NCI-H2107 treated with DMSO at 0.1 percent for 48 hours (cell line): ENCODE results near the gene DLX1.
"Not testable (repeated sequence)": the region's sequence is repeated elsewhere in the genome, so short reads cannot be mapped to it uniquely, and the experiment has no call there.

Experiments
- DNase-seq: peaks from one replicate; lab custom pipeline; 2025; ENCODE audit not compliant: unreplicated experiment; lab: John Stamatoyannopoulos, UW

DLX1 gene

DNA sequence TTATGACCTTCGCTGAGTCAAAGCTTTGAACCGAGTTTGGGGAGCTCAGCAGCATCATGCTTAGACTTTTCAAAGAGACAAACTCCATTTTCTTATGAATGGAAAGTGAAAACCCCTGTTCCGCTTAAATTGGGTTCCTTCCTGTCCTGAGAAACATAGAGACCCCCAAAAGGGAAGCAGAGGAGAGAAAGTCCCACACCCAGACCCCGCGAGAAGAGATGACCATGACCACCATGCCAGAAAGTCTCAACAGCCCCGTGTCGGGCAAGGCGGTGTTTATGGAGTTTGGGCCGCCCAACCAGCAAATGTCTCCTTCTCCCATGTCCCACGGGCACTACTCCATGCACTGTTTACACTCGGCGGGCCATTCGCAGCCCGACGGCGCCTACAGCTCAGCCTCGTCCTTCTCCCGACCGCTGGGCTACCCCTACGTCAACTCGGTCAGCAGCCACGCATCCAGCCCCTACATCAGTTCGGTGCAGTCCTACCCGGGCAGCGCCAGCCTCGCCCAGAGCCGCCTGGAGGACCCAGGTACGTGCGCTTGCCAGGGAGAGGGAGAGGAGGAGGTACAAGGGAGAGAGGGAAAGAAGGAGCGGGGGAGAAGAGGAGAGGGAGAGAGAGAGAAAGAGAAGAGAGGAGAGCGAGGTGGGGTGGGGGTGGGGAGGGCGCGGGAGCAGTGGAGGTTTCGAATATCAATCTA is at the start of gene DLX1:
Gene DLX1 (plus strand): TSS at position 48 of the 700 bp plus-strand sequence. CDS start 171 bp downstream, at position 219.
- DNase-seq: peak; percentile 56

GRCh38 chr2:172038121-172038520 is 47.2 kb upstream of the DLX1 start:
- DNase-seq: no peak

GRCh38 chr2:172038604-172039003 is 46.7 kb upstream of the DLX1 start:
- no peak for DNase-seq

- no peak for DNase-seq
These were observed 46.1 kb upstream of the DLX1 start for GRCh38 chr2:172039011-172039704.

DNA sequence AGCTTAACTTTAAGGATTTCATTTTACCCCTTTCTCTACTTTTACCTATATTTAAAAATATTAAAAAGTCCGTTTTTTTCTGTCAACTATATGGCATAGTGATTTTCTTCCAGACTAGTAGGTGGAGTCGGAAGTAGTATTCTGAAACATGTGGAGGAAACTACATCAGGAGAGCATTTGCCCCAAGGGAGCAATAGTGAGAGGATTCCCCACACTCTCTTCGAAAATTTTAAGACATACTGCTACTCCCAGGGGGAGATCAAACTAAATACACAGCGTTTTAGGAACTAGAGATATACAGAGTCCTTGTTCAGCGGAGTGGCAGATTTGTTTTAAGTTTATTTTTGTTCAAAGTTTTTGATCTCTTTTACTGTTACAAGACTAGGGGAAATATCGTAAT is 45.0 kb upstream of the DLX1 start:
- no peak for DNase-seq

DNA sequence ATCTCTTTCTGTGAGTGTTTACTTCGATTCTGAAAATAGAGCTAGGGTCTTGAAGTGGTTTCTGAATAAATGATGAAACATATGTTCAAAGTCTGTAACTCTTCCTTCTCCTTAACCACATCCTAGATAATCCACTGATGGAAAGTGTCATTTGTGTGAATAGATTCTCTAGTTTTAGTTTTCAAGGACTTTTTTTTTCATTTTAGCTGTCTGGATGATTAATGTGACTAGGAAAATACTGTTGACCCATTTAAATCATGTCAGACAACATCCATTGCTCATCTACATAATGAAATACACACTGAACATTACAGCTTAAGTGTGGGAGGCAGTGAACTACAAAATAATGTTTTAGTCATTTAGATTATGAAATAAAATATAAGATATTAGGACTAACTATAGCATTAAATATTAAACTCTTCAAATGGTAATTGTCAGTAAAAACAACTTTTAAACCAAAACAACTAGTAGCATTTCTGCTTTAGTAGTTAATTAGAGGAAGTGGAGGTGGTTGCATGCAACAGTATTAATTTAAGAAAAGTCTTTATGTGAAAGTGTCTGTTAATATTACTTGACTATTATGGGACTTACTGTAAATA is 39.1 kb upstream of the DLX1 start:
- no peak for DNase-seq

DNA sequence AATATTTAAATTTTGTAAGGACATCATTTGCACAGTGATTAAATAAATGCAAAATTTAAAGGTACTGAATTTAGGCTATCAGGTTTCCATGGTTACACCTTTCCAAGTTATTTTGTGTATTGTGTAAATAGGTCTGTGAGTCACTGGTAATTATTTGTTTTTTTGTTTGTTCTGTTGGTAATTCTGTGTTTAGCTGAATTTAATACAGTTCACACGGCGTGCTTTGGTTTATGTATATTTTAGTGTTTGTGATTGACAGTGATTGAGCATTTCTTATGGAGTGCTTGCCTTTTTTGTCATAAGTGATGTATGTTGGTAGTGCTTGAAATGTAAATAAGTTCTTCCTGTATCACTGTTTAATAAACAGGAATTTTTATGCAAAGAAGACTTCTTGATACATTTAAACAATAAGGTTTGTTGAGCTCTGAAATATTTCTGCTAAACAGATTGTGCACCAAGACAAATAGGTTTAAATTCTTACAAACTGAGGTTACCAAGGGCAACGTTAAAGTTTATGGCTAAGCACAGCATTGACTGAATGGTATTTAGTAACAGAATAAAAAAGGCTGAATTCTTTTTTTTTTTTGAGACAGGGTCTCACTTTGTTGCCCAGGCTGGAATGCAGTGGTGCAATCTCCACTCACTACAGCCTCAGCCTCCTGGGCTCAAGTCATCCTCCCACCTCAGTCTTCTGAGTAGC is 38.3 kb upstream of the DLX1 start:
- DNase-seq: no peak

DNA sequence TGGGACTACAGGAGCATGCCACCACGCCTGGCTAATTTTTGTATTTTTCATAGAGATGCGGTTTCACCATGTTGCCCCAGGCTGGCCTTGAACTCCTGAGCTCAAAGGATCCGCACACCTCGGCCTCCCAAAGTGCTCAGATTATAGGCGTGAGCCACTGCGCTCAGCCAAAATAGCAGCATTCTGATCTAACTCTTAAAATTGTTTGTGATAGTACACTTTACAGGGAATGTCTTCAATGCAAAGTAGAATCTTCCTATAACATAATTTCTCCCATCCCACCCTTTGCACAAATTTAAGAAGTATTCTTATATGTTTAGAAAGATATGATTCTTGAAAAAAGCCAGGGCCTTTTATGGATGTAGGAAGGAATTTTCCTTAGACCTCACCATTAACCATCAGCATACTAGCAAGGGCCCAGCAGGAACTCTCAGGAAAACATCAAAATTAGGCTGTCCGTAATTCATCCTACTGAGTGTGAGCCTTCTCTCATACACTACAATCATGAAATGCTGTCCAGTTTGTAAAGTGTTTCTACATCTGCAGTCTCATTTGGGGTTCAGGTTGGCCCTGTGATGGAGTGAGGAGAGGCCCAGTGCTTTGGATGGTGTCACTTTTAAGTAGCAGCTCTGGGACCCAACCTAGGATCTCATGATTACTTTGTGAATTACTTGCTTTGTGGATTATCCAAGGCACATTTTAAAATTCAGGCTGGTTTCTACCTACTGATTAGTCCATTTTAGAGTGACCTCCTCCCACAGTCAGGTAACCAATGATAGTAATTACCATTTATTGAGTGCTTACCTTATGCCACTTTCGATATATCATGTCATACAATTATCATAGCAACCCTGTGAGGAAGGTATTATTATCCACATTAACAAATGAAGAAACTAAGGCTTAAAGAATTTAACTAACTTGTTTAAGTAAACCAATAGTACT is 37.5 kb upstream of the DLX1 start:
- no peak for DNase-seq

GRCh38 chr2:172048508-172049503 is 36.5 kb upstream of the DLX1 start:
- no peak for DNase-seq

DNA sequence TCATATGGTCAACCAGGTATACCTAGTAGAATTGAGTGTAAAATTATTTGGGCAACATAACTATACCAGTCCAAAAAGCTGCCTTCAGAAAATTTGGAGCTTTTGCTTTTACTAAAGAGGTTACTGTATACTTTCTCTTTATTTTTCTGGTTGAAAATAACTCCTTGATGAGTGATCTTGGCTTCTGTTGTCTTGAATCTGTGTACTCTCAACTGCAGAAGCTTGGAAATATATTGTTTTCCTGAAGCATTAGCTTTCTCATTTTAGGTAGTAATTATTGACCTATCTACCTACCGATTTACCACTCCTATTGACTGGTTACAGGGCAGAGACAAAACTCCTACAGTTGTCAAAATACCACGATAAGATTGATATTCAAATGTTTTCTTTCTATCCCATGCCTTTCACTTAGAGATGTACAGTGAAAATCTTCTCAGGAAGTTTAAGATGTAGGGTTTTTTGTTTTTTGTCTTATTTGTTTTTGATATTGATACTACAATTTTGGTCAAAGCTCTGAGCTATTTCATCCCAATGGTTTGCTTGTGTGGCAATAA is 35.7 kb upstream of the DLX1 start:
- DNase-seq: no peak

DNA sequence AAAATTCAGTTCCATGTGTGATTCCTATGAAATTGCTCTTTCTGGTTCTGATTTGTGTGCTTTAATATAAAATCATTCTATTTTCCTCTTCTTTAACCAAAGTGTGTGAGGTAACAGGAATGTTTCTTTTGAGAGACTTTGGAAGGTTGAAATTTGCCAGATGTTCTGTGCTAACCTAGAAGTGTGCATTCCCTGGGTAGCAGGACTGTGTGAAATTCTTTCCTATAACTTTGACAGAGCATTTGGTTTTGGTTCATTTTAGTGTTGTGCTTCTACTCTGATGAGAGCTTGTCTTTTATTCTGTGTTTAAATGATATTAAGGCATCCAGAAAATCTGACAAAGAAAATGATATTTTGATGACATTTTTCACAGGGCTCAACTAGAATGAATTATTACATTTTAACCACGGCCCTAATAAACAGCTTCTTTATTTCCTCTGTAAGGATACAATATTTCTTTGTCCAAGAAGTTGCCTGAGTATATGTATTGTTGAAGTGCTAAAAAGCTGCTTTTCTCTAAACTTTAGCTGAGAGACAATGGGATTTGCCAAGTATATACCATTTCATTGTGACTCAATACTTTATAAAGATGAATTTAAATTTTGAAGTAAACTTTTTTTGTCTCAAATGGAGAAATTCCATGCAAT is 34.7 kb upstream of the DLX1 start:
- DNase-seq: no peak

DNA sequence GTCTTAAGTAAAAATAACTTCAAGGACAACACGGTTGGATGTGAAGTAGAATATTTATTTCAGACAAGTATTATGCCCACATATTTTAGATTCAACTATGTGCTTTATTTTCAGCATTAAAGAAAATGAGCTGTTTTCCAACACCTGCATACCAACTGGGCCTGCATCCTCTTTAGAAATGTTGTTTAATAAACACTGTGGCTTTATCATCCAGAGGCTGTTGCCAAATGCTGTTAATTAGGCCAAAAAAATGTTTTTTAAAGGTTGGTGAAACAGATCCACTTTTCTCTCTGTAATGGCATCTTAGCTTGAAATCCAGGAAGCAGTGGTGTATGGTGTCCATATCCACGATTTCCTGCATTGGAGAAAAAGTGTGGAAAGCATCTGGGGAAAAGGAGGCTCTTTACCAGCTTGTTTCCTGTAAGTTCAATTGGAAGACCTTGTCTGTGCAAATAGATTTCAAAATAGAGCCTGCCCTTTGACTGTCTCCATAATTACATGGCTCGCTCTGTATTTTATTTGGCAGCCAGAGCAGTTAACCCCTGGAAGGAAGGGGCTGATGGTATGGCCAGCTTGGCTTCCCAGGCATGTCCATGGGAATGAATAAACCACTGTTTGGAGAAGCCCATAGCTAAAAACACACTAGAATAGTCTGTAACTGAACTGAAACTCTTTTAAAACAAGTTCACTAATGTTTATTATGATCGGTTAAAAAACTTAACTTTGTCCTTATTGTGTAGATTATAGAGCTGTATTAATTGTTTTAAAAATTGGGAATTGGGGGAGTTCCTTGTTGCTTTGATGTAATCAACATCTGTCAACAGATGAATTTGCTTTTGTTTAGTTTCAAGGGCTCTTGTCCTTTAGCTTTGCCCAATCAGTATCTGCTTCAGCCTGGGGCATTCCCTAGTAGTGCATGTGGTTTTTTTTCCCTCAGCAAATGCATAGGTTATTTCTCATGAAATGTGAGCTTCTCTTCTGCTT is 33.0 kb upstream of the DLX1 start:
- DNase-seq: peak; percentile 69

DNA sequence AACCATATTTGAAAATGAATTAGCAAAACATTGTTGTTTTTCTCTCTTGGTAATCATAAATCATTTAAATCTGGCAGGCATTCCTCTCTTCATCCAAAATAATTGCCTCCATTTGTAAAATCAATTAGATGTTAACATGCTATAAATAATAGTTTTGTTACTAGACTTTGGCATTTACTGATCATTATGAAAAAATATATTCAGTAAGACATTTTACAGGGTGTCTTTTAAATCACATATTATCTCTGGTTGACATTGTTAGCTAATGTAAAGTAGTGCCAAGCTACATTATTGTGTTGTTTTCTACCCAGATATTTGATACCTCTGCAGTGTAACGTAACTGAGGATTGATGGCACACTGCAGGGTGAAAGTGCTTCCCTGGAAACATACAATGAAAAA is 31.8 kb upstream of the DLX1 start:
- DNase-seq: no peak

- no peak for DNase-seq
These were observed 29.0 kb upstream of the DLX1 start for GRCh38 chr2:172056293-172056692.

GRCh38 chr2:172058660-172059059 is 26.6 kb upstream of the DLX1 start:
- DNase-seq: peak; percentile 33

- DNase-seq: not testable (repeated sequence)
These were observed 25.2 kb upstream of the DLX1 start for GRCh38 chr2:172060118-172060517.

- no peak for DNase-seq
These were observed 22.8 kb upstream of the DLX1 start for GRCh38 chr2:172062402-172063004.
